Omental fat pad (tissue), 4 donors: ENCODE measurements around the gene STAM. TPM values are rescaled to one million over a fixed set of nuclear protein-coding genes. Genes with fewer than 3 reads are reported as not detected.

Experiments
- ATAC-seq: fragments of 150-250 bp; one replicate; pipeline ENCODE4 v1.9.1; 2016; ENCODE audit warnings: mild to moderate bottlenecking, moderate library complexity; ENCODE audit not compliant: low FRiP score
- DNase-seq: peaks from one replicate; pipeline ENCODE4 v3.0.0-alpha.2; 2019; ENCODE audit warnings: low spot score
- CTCF ChIP-seq, 3 donors: fragments of 450-650 bp; IDR thresholded peaks; one replicate each; pipeline ENCODE4 v1.5.1; 2016 to 2017; ENCODE audit warnings: antibody characterized with exemption in 3 of 3, mild to moderate bottlenecking in 3 of 3, moderate library complexity in 2 of 3
- total RNA-seq, 4 donors: library from RNA; depleted of rRNA; stranded (reverse); fragments of >200 nt; gene quantifications; one replicate each; pipeline ENCODE4 v1.1.0, GENCODE V29; 2016

STAM gene
- total RNA-seq, 4 donors from 2014 or later, result 19.1 to 28.1 (median 22.1) TPM

DNA sequence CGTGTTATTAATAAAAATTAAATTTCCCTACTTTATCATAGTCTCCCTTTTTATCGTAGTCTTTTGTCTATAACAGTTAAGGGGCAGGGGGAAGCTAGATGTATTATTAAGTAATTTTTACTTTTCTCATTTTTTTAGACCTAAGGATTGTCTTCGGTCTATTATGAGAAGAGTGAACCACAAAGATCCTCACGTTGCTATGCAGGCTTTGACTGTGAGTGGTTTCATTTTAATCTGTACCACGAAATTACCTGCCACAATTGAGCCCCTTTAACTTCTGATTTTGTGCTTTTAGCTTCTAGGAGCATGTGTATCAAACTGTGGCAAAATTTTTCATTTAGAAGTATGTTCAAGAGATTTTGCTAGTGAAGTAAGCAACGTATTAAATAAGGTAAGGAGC is 40.6 kb downstream of the STAM start:
- TF ChIP-seq CTCF (IDR thresholded peaks at IDR 0.05), result no peak
- no peak for ATAC-seq
- no peak for DNase-seq

DNA sequence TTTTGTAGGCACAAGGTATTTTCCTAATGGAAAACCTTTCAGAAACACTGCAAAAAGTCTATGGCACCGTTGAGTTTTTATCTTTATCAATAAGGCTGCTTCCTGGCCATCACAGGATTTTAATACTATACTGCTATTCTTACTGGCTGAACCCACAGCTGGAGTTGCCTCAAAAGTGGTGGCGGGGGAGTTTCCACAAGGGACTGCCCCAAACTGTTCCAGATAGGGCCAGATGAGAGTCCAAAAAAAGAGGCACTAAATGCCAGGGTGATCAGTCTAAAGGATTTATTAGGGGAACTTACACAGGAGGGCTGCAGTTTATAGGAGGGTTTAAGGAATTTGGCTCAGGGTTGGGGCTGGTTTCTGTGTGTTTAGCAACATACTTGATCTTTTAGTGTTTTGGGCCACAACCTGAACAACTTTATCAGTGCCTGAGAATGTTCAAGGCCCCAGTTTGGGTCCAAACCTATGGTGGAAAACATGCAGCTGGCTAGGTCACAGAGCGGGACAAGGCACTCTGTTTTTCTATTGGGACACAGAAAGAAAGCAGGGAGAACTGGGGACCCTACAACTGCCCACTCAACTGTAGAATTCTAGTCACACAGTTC is 41.4 kb downstream of the STAM start:
- no peak for ATAC-seq
- DNase-seq, result no peak
- TF ChIP-seq CTCF (IDR thresholded peaks at IDR 0.05), result no peak

- no peak for DNase-seq
- no peak for TF ChIP-seq CTCF (IDR thresholded peaks at IDR 0.05)
- no peak for ATAC-seq
Measured at GRCh38 chr10:17687117-17687831, 43.3 kb downstream of the STAM start.

- no peak for TF ChIP-seq CTCF (IDR thresholded peaks at IDR 0.05)
- DNase-seq (no peak), ATAC-seq (no peak)
Measured at GRCh38 chr10:17689137-17689536, 45.2 kb downstream of the STAM start.

- DNase-seq, result no peak
- no peak for ATAC-seq
- TF ChIP-seq CTCF (IDR thresholded peaks at IDR 0.05), result no peak
Measured at GRCh38 chr10:17693009-17693408, 49.1 kb downstream of the STAM start.

GRCh38 chr10:17698696-17699095 is 54.7 kb downstream of the STAM start:
- no peak for ATAC-seq
- no peak for TF ChIP-seq CTCF (IDR thresholded peaks at IDR 0.05)

GRCh38 chr10:17701301-17701700 is 57.4 kb downstream of the STAM start:
- no peak for TF ChIP-seq CTCF (IDR thresholded peaks at IDR 0.05)
- ATAC-seq, result no peak

More at GRCh38 chr10:17698696-17699095, 54.7 kb downstream of the STAM start:
- DNase-seq, result no peak

More at GRCh38 chr10:17701301-17701700, 57.4 kb downstream of the STAM start:
- no peak for DNase-seq
